Activated CD8-positive, alpha-beta T cell treated with anti-CD3 and anti-CD28 coated beads for 36 hours (primary cell): ENCODE measurements around the gene GPR152. TPM values are rescaled to one million over a fixed set of nuclear protein-coding genes. Genes with fewer than 3 reads are reported as not detected.
A peak's percentile ranks its signal among the peaks of the same experiment; 100 is the strongest.

ENCODE experiments used
- ATAC-seq: fragments of 200-7000 bp; cut with Tn5 transposase; one replicate; pipeline ENCODE4 v1.10.0; 2021; ENCODE audit warnings: mild to moderate bottlenecking, moderate library complexity
- CTCF ChIA-PET: fragments of 350-600 bp; sonication (Branson Sonifier 250); formaldehyde crosslinking; loops from one replicate; lab custom pipeline; 2021; ENCODE audit warnings: antibody characterized with exemption; lab: Charles Lee
- POLR2A ChIA-PET: fragments of 350-600 bp; sonication (Branson Sonifier 250); formaldehyde crosslinking; loops from one replicate; lab custom pipeline; 2021; ENCODE audit warnings: antibody characterized with exemption; lab: Charles Lee
- DNase-seq: peaks from one replicate; pipeline ENCODE4 v3.0.0-alpha.2; 2020
- H3K27ac Mint-ChIP-seq: one replicate; pipeline ENCODE4 v1.8.0; 2021; ENCODE audit warnings: mild to moderate bottlenecking, mixed read lengths
- H3K27me3 Mint-ChIP-seq: one replicate; pipeline ENCODE4 v1.8.0; 2021; ENCODE audit warnings: mixed read lengths
- H3K36me3 Mint-ChIP-seq: one replicate; pipeline ENCODE4 v1.8.0; 2021; ENCODE audit warnings: low read depth, mixed read lengths
- H3K4me1 Mint-ChIP-seq: one replicate; pipeline ENCODE4 v1.8.0; 2021; ENCODE audit warnings: low read depth, mixed read lengths
- H3K4me3 Mint-ChIP-seq: one replicate; pipeline ENCODE4 v1.8.0; 2021; ENCODE audit warnings: mild to moderate bottlenecking, moderate library complexity, mixed read lengths
- H3K9me3 Mint-ChIP-seq: one replicate; pipeline ENCODE4 v1.8.0; 2021; ENCODE audit warnings: mixed read lengths
- intact Hi-C: fragments of 100-400 bp; cut with micrococcal nuclease; formaldehyde crosslinking; loops from one replicate; pipeline ENCODE4 v1.10.0; 2022
- total RNA-seq, 2 experiments: library from RNA; stranded (reverse); gene quantifications; one replicate each; pipeline ENCODE4 v1.2.3, GENCODE V29; 2021
- TF ChIP-seq, protein P1 (sequence below): fragments of 200-600 bp; IDR thresholded peaks from one replicate; pipeline ENCODE4 v1.8.0; 2022; ENCODE audit warnings: antibody characterized with exemption, mild to moderate bottlenecking

The GPR152 gene
- total RNA-seq, 2 experiments from 2014 or later, result not detected

GRCh38 chr11:67420646-67421429, 31.7 kb downstream of the GPR152 start:
- Mint-ChIP-seq H3K27ac (peak overlapping the region; percentile 84), H3K4me3 (peak overlapping the region; percentile 82), H3K9me3 (no peaks in the 10 kb centered on the region), H3K4me1 (peaks cover 48% of the 10 kb centered on the region), H3K36me3 (no peaks in the 10 kb centered on the region), H3K27me3 (no peaks in the 10 kb centered on the region)
- ATAC-seq (peak; percentile 91), DNase-seq (peak; percentile 99)
- TF ChIP-seq, protein P1, sequence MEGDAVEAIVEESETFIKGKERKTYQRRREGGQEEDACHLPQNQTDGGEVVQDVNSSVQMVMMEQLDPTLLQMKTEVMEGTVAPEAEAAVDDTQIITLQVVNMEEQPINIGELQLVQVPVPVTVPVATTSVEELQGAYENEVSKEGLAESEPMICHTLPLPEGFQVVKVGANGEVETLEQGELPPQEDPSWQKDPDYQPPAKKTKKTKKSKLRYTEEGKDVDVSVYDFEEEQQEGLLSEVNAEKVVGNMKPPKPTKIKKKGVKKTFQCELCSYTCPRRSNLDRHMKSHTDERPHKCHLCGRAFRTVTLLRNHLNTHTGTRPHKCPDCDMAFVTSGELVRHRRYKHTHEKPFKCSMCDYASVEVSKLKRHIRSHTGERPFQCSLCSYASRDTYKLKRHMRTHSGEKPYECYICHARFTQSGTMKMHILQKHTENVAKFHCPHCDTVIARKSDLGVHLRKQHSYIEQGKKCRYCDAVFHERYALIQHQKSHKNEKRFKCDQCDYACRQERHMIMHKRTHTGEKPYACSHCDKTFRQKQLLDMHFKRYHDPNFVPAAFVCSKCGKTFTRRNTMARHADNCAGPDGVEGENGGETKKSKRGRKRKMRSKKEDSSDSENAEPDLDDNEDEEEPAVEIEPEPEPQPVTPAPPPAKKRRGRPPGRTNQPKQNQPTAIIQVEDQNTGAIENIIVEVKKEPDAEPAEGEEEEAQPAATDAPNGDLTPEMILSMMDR, result no peak
- ChIA-PET CTCF (interaction anchor here (0.8 to 3.5 kb wide), 7 partner anchors 10 to 85 kb away, joined by 4 to 21 read pairs (median 4); partner anchors contain the start of genes PITPNM1, PPP1CA, PTPRCAP and TBC1D10C), POLR2A (interaction anchor here (1.0 to 10.0 kb wide), 11 partner anchors 8 to 70 kb away, joined by 3 to 178 read pairs (median 8); partner anchors contain the start of genes AIP, PPP1CA, PTPRCAP and TBC1D10C)
- intact Hi-C loops, result no loop called here

- CTCF ChIA-PET, result interaction anchor here (0.9 to 3.5 kb wide), 6 partner anchors 9 to 86 kb away, joined by 4 to 21 read pairs (median 6); partner anchors contain the start of genes PITPNM1, PPP1CA, PTPRCAP and TBC1D10C
- Mint-ChIP-seq H3K9me3 (no peaks in the 10 kb centered on the region), H3K27me3 (no peaks in the 10 kb centered on the region), H3K4me3 (peak overlapping the region; percentile 82), H3K36me3 (no peaks in the 10 kb centered on the region), H3K4me1 (peaks cover 48% of the 10 kb centered on the region), H3K27ac (peak overlapping the region; percentile 89)
- ATAC-seq (no peak), DNase-seq (no peak)
- POLR2A ChIA-PET, result interaction anchor here (1.0 to 10.0 kb wide), 11 partner anchors 8 to 71 kb away, joined by 3 to 178 read pairs (median 18); partner anchors contain the start of genes AIP, PPP1CA, PTPRCAP and RPS6KB2
- intact Hi-C loops, result no loop called here
- TF ChIP-seq, protein P1, result no peak
These were observed 32.3 kb downstream of the GPR152 start for GRCh38 chr11:67420147-67420645.

- Mint-ChIP-seq H3K27ac (peak overlapping the region; percentile 89), H3K4me1 (peaks cover 52% of the 10 kb centered on the region), H3K4me3 (peak overlapping the region; percentile 82), H3K9me3 (no peaks in the 10 kb centered on the region), H3K27me3 (no peaks in the 10 kb centered on the region), H3K36me3 (no peaks in the 10 kb centered on the region)
- ChIA-PET CTCF (interaction anchor here (0.6 to 3.5 kb wide), 7 partner anchors 8 to 211 kb away, joined by 3 to 21 read pairs (median 4); partner anchors contain the start of genes PITPNM1, PPP1CA and TBC1D10C), POLR2A (interaction anchor here (0.6 to 10.0 kb wide), 14 partner anchors 8 to 165 kb away, joined by 3 to 178 read pairs (median 10); partner anchors contain the start of genes AIP, GSTP1, POLD4 and PPP1CA)
- ATAC-seq (no peak), DNase-seq (no peak)
- TF ChIP-seq, protein P1, result no peak
- intact Hi-C loops, result no loop called here
These were observed 33.0 kb downstream of the GPR152 start for GRCh38 chr11:67419325-67420049.

GRCh38 chr11:67418476-67419281, 33.9 kb downstream of the GPR152 start:
- POLR2A ChIA-PET, result interaction anchor here (0.6 to 10.0 kb wide), 10 partner anchors 10 to 178 kb away, joined by 3 to 178 read pairs (median 18); partner anchors contain the start of genes AIP, GSTP1, PPP1CA and PTPRCAP
- Mint-ChIP-seq H3K27ac (peak overlapping the region; percentile 89), H3K27me3 (no peaks in the 10 kb centered on the region), H3K36me3 (no peaks in the 10 kb centered on the region), H3K4me3 (peak overlapping the region; percentile 82), H3K4me1 (peaks cover 52% of the 10 kb centered on the region), H3K9me3 (no peaks in the 10 kb centered on the region)
- TF ChIP-seq, protein P1, result no peak
- DNase-seq (peak; percentile 54), ATAC-seq (no peak)
- CTCF ChIA-PET, result interaction anchor here (0.6 to 3.5 kb wide), 8 partner anchors 11 to 212 kb away, joined by 3 to 21 read pairs (median 5); partner anchors contain the start of genes PITPNM1, POLD4, PPP1CA and TBC1D10C
- intact Hi-C loops, result no loop called here
